H9 (cell line): ENCODE data around the gene SLC22A12. TPM values are rescaled to one million over a fixed set of nuclear protein-coding genes. Genes with fewer than 3 reads are reported as not detected.

Experiments
- DNase-seq: peaks from one replicate; pipeline ENCODE4 v3.0.0-alpha.2; 2017
- H2AFZ ChIP-seq: one replicate; pipeline ENCODE4 v1.6.1; 2013; ENCODE audit warnings: mild to moderate bottlenecking, low read length, control low read depth, moderate library complexity
- H2AK5ac ChIP-seq: 2 replicates; pipeline ENCODE4 v1.6.1; 2013; ENCODE audit warnings: low read length, control low read depth, mixed read lengths; ENCODE audit not compliant: insufficient read length
- H2BK120ac ChIP-seq: one replicate; pipeline ENCODE4 v1.6.1; 2013; ENCODE audit warnings: low read depth, mild to moderate bottlenecking, low read length, control low read depth, inconsistent platforms; ENCODE audit not compliant: poor library complexity, severe bottlenecking
- H2BK12ac ChIP-seq: 2 replicates; pipeline ENCODE4 v1.6.1; 2013; ENCODE audit warnings: low read length, control low read depth, mixed read lengths, low read depth; ENCODE audit not compliant: insufficient read length
- H2BK15ac ChIP-seq: 2 replicates; pipeline ENCODE4 v1.6.1; 2013; ENCODE audit warnings: low read depth, low read length, control low read depth
- H2BK20ac ChIP-seq: one replicate; pipeline ENCODE4 v1.6.1; 2013; ENCODE audit warnings: low read depth, mild to moderate bottlenecking, low read length, control low read depth, inconsistent platforms; ENCODE audit not compliant: poor library complexity, severe bottlenecking
- H2BK5ac ChIP-seq: 2 replicates; pipeline ENCODE4 v1.6.1; 2013; ENCODE audit warnings: low read length, control low read depth, mixed read lengths; ENCODE audit not compliant: insufficient read length
- H3K14ac ChIP-seq: 2 replicates; pipeline ENCODE4 v1.6.1; 2013; ENCODE audit warnings: low read length, control low read depth; ENCODE audit not compliant: insufficient read depth
- H3K18ac ChIP-seq: 2 replicates; pipeline ENCODE4 v1.6.1; 2013; ENCODE audit warnings: low read depth, mild to moderate bottlenecking, mixed read lengths, low read length, control low read depth; ENCODE audit not compliant: insufficient read length
- H3K23ac ChIP-seq: 2 replicates; pipeline ENCODE4 v1.6.1; 2013; ENCODE audit warnings: low read length, control low read depth, mixed read lengths, low read depth; ENCODE audit not compliant: insufficient read length
- H3K23me2 ChIP-seq: 2 replicates; pipeline ENCODE4 v1.6.1; 2013; ENCODE audit warnings: low read depth, mild to moderate bottlenecking, mixed read lengths, low read length, control low read depth; ENCODE audit not compliant: insufficient read length, poor library complexity, severe bottlenecking
- H3K27ac ChIP-seq: 2 replicates; pipeline ENCODE4 v1.5.1; 2013; ENCODE audit warnings: low read length, control low read depth, mixed read lengths, low read depth; ENCODE audit not compliant: insufficient read length
- H3K27me3 ChIP-seq: 2 replicates; pipeline ENCODE4 v1.6.1; 2013; ENCODE audit warnings: low read length, control low read depth, inconsistent platforms; ENCODE audit not compliant: insufficient read depth
- H3K4ac ChIP-seq: 2 replicates; pipeline ENCODE4 v1.6.1; 2013; ENCODE audit warnings: low read depth, mild to moderate bottlenecking, control low read depth, inconsistent platforms, low read length, moderate library complexity
- H3K4me1 ChIP-seq: 2 replicates; pipeline ENCODE4 v1.6.1; 2013; ENCODE audit warnings: low read length, control low read depth, inconsistent platforms; ENCODE audit not compliant: insufficient read depth
- H3K4me2 ChIP-seq: 2 replicates; pipeline ENCODE4 v1.6.1; 2013; ENCODE audit warnings: low read length, control low read depth, mixed read lengths; ENCODE audit not compliant: insufficient read length, insufficient read depth
- H3K56ac ChIP-seq: 2 replicates; pipeline ENCODE4 v1.6.1; 2013; ENCODE audit warnings: low read depth, mild to moderate bottlenecking, mixed read lengths, low read length, control low read depth; ENCODE audit not compliant: insufficient read length
- H3K79me1 ChIP-seq: 2 replicates; pipeline ENCODE4 v1.6.1; 2013; ENCODE audit warnings: low read depth, mild to moderate bottlenecking, moderate library complexity, low read length, control low read depth, inconsistent platforms; ENCODE audit not compliant: insufficient read depth, poor library complexity, severe bottlenecking
- H3K79me2 ChIP-seq: 2 replicates; pipeline ENCODE4 v1.6.1; 2013; ENCODE audit warnings: low read length, control low read depth, inconsistent platforms; ENCODE audit not compliant: insufficient read depth
- H3K9ac ChIP-seq: 2 replicates; pipeline ENCODE4 v1.6.1; 2013; ENCODE audit warnings: low read length, control low read depth, mixed read lengths; ENCODE audit not compliant: insufficient read length; ENCODE audit errors: extremely low read depth
- H3K9me3 ChIP-seq: one replicate; pipeline ENCODE4 v1.6.1; 2013; ENCODE audit warnings: low read depth, low read length, inconsistent platforms; ENCODE audit not compliant: control insufficient read depth
- H3T11ph ChIP-seq: one replicate; pipeline ENCODE4 v1.6.1; 2013; ENCODE audit warnings: mild to moderate bottlenecking, low read length, control low read depth, inconsistent platforms
- H4K20me1 ChIP-seq: one replicate; pipeline ENCODE4 v1.6.1; 2013; ENCODE audit not compliant: control insufficient read depth, insufficient read length, insufficient read depth
- H4K5ac ChIP-seq: 2 replicates; pipeline ENCODE4 v1.6.1; 2013; ENCODE audit warnings: low read depth, mild to moderate bottlenecking, mixed read lengths, low read length, control low read depth; ENCODE audit not compliant: insufficient read length
- H4K8ac ChIP-seq: replicated peaks from 2 replicates; pipeline ENCODE4 v1.6.1; 2013; ENCODE audit warnings: low read length, control low read depth, mixed read lengths, low read depth; ENCODE audit not compliant: insufficient read length
- H4K91ac ChIP-seq: 2 replicates; pipeline ENCODE4 v1.6.1; 2013; ENCODE audit warnings: low read depth, mild to moderate bottlenecking, moderate library complexity, mixed read lengths, low read length, control low read depth; ENCODE audit not compliant: insufficient read length
- H3K27ac Mint-ChIP-seq, 3 experiments: 2 replicates in 2 of 3; 3 replicates in 1 of 3; pipeline ENCODE4 v1.8.0; 2020 to 2021; ENCODE audit warnings: mixed read lengths in 3 of 3, mild to moderate bottlenecking in 1 of 3, moderate library complexity in 1 of 3
- H3K27me3 Mint-ChIP-seq: 2 replicates; pipeline ENCODE4 v1.8.0; 2021; ENCODE audit warnings: low read depth, mild to moderate bottlenecking, moderate library complexity, mixed read lengths
- H3K36me3 Mint-ChIP-seq, 3 experiments: 2 replicates in 2 of 3; 3 replicates in 1 of 3; pipeline ENCODE4 v1.8.0; 2020 to 2021; ENCODE audit warnings: low read depth in 3 of 3, mixed read lengths in 3 of 3; ENCODE audit not compliant: insufficient read depth in 1 of 3
- H3K4me1 Mint-ChIP-seq, 2 experiments: 2 replicates each; pipeline ENCODE4 v1.8.0; 2020; ENCODE audit warnings: mixed read lengths in 2 of 2
- H3K4me3 Mint-ChIP-seq, 2 experiments: 2 replicates in 1 of 2; 3 replicates in 1 of 2; pipeline ENCODE4 v1.8.0; 2020 to 2021; ENCODE audit warnings: mild to moderate bottlenecking in 2 of 2, mixed read lengths in 2 of 2, moderate library complexity in 1 of 2
- H3K9me3 Mint-ChIP-seq, 2 experiments: 2 replicates in 1 of 2; 3 replicates in 1 of 2; pipeline ENCODE4 v1.8.0; 2020; ENCODE audit warnings: mild to moderate bottlenecking in 2 of 2, mixed read lengths in 2 of 2, moderate library complexity in 1 of 2
- CTCF ChIP-seq: fragments of 200-600 bp; sonication (generic); conservative IDR thresholded peaks from 3 replicates; pipeline ENCODE4 v1.8.0; 2021; ENCODE audit warnings: antibody characterized with exemption, mild to moderate bottlenecking
- WGBS: extraction: QIAGEN DNeasy Blood & Tissue Kit; methylation state at CpG from one replicate; pipeline ENCODE4 v1.1.7; 2013; ENCODE audit warnings: missing lambda C conversion rate, low lambda C conversion rate, mixed read lengths; ENCODE audit not compliant: insufficient read length; ENCODE audit errors: extremely low coverage; 5-methylcytosine and 5-hydroxymethylcytosine counted together
- total RNA-seq: library from RNA; stranded (reverse); gene quantifications from 2 replicates; pipeline ENCODE4 v1.2.1, GENCODE V29; 2021

The SLC22A12 gene
- total RNA-seq, 1 experiment from 2014 or later: not detected

DNA sequence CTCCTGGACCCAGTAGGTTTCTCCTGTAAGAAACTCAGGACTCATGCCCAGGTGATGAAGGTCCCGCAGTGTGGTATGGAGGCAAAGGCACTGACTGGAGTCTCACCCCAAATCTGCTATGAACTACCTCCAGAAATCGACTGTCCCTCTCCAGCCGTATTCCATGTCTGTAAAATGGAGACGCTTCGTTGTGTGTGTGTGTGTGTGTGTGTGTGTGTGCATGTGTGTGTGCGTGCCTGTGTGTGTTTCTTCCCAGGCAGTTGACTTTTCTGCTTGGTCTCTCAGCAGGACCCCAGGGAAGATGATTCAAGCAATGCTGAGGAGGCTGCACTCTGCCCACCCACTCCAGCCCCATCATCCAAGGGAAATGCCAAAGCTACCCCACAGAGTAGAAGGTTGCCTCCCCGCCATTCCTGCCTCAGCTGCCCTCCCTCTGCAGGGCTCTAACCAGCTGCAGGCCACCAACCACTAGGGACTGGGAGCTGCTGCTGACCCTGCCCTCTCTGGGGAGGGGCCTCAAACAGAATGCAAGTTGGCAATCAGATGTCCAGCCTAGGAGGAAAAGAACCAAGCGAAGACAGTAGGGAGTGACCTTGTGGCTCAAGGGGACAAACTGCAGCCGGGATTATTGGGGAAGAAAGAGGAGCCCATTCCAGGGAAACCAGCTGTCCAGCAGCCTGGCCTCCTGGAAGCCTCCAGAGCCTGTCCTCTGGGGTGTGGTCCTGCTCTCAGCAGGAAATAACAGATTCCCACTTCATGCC lies 56.2 kb downstream of the SLC22A12 start:
- Histone ChIP-seq H4K20me1 (no peaks in the 10 kb centered on the region), H3K4me2 (no peak overlapping the region), H3K27me3 (peaks cover 6% of the 10 kb centered on the region; the same call in 1 of the 2 replicates), H2BK12ac (no peak overlapping the region), H3K79me1 (no peaks in the 10 kb centered on the region), H3K56ac (no peak overlapping the region), H3K9ac (no peak overlapping the region), H2BK120ac (no peak overlapping the region), H3K79me2 (no peaks in the 10 kb centered on the region), H2AK5ac (no peak overlapping the region), H4K5ac (no peak overlapping the region), H3K4me1 (peaks cover 2% of the 10 kb centered on the region; the same call in 1 of the 2 replicates), H2BK5ac (no peak overlapping the region), H3T11ph (no peak overlapping the region), H3K4ac (no peak overlapping the region), H3K18ac (no peak overlapping the region), H3K9me3 (no peaks in the 10 kb centered on the region), H3K23ac (no peak overlapping the region), H2BK15ac (no peak overlapping the region), H2BK20ac (no peak overlapping the region), H2AFZ (no peak overlapping the region), H3K23me2 (peaks cover 17% of the 10 kb centered on the region), H4K91ac (no peak overlapping the region), H4K8ac (no peak overlapping the region), H3K27ac (no peak overlapping the region), H3K14ac (no peak overlapping the region; the same call in 1 of the 2 replicates)
- Mint-ChIP-seq H3K27ac (no peak overlapping the region), H3K4me3 (no peak overlapping the region), H3K27me3 (peaks cover 71% of the 10 kb centered on the region), H3K9me3 (no peaks in the 10 kb centered on the region; a peak in 1 of 5 replicates), H3K4me1 (peaks cover 20 to 40% of the 10 kb centered on the region in 2 experiments), H3K36me3 (no peaks in the 10 kb centered on the region)
- DNase-seq: no peak
- no CpG with 5 or more reads among the region's 9 CpGs for WGBS
- no peak for TF ChIP-seq CTCF
